GM12891 (cell line): ENCODE data around the gene CDH22.

ENCODE experiments used
- POLR2A ChIP-seq: IDR thresholded peaks from 2 replicates; pipeline ENCODE4 v1.6.1; 2011; ENCODE audit warnings: low read depth, low read length, control low read depth
- POLR2AphosphoS5 ChIP-seq: IDR thresholded peaks from 2 replicates; pipeline ENCODE4 v1.6.1; 2011; ENCODE audit warnings: low read depth, low read length, control low read depth

- TF ChIP-seq POLR2A (no peak), POLR2AphosphoS5 (no peak)
Observed at GRCh38 chr20:46331611-46332361, 23.5 kb upstream of the CDH22 start.
